H1 (cell line): ENCODE measurements around the gene ZNF511. TPM values are rescaled to one million over a fixed set of nuclear protein-coding genes. Genes with fewer than 3 reads are reported as not detected.

Source experiments
- CHD1 ChIP-seq: IDR thresholded peaks from 2 replicates; pipeline ENCODE4 v1.6.1; 2012; ENCODE audit warnings: low read depth, low read length, improper control_type of control experiment
- CHD2 ChIP-seq: IDR thresholded peaks from 2 replicates; pipeline ENCODE4 v1.6.1; 2012; ENCODE audit warnings: low read length, improper control_type of control experiment
- POLR2A ChIP-seq, 2 experiments: IDR thresholded peaks; 1 replicate in 1 of 2; 2 replicates in 1 of 2; pipeline ENCODE4 v1.6.1; 2011; ENCODE audit warnings: low read depth in 2 of 2, low read length in 2 of 2, mild to moderate bottlenecking in 2 of 2; ENCODE audit errors: control extremely low read depth in 1 of 2
- RAD21 ChIP-seq, 2 experiments: IDR thresholded peaks in 1 of 2; conservative IDR thresholded peaks in 1 of 2; 2 replicates each; pipeline ENCODE4 v1.6.1; 2011; ENCODE audit warnings: low read depth in 2 of 2, low read length in 2 of 2, improper control_type of control experiment in 1 of 2, inconsistent platforms in 1 of 2, mild to moderate bottlenecking in 1 of 2, moderate library complexity in 1 of 2
- RBBP5 ChIP-seq: IDR thresholded peaks from 2 replicates; pipeline ENCODE4 v1.7.1; 2012; ENCODE audit warnings: low read depth, mild to moderate bottlenecking, inconsistent platforms, low read length, moderate library complexity, borderline replicate concordance
- RNF2 ChIP-seq: fragments of 200-900, 300-1000 bp; sonication (generic); IDR thresholded peaks from 2 replicates; pipeline ENCODE4 v1.7.1; 2016; ENCODE audit warnings: borderline replicate concordance, low read depth, mild to moderate bottlenecking, antibody characterized with exemption, low read length; ENCODE audit not compliant: poor library complexity, severe bottlenecking; ENCODE audit errors: missing control alignments
- polyA plus RNA-seq, 7 experiments: library from polyadenylated mRNA; depleted of rRNA in 3 of 7; stranded (reverse) in 5 of 7; unstranded in 2 of 7; fragments of >200 nt in 5 of 7; fragments of 200-250 nt in 2 of 7; gene quantifications; 1 replicate in 5 of 7; 2 replicates in 1 of 7; 4 replicates in 1 of 7; pipeline versions ENCODE4 v1.2.1 to v1.2.3, GENCODE V29; 2011 to 2013; ENCODE audit warnings: missing spikeins in 2 of 7, mixed read lengths in 2 of 7
- total RNA-seq: library from RNA; stranded (reverse); fragmentation: NEBNext Ultra II Directional; extraction: Animal tissue kit (Norgen Biotek cat#: 25700); gene quantifications from 2 replicates; pipeline ENCODE4 v1.2.1, GENCODE V29; 2021

The ZNF511 gene
- total and polyA plus RNA-seq, 2 of the 8 experiments (the other 6 are each of a cell fraction or from before 2014, with no cell fraction given), result 55.4 to 71.7 TPM

- TF ChIP-seq RAD21 (IDR thresholded peaks at IDR 0.05 in 1 of 2, conservative IDR thresholded peaks at IDR 0.05 in 1 of 2; ENCODE audit: low read depth in 2 of 2, low read length in 2 of 2) (no peak), CHD1 (no peak), CHD2 (no peak), RNF2 (no peak), POLR2A (IDR thresholded peaks at IDR 0.05; ENCODE audit: control extremely low read depth in 1 of 2, low read depth in 2 of 2, low read length in 2 of 2) (no peak; a peak in 1 of 3 replicates), RBBP5 (no peak)
Measured at GRCh38 chr10:133347710-133348517, 39.2 kb downstream of the ZNF511 start (continued).
